Measurements from ENCODE around the gene SCEL.
"Not testable (repeated sequence)": the region's sequence is repeated elsewhere in the genome, so short reads cannot be mapped to it uniquely, and the experiment has no call there.

Gene SCEL

GRCh38 chr13:77660841-77661250 is 125.3 kb downstream of the SCEL start:
- DNase-seq (ENCODE audit: low read depth, low spot score) = no peak

- DNase-seq (ENCODE audit: low read depth, low spot score) = not testable (repeated sequence)
Measured at GRCh38 chr13:77662301-77662700, 126.8 kb downstream of the SCEL start.

GRCh38 chr13:77662831-77663230 is 127.3 kb downstream of the SCEL start:
- DNase-seq (ENCODE audit: low read depth, low spot score) = not testable (repeated sequence)

- no peak for DNase-seq (ENCODE audit: low read depth, low spot score)
Measured at GRCh38 chr13:77674852-77675251, 139.3 kb downstream of the SCEL start.

GRCh38 chr13:77678691-77679235 is 143.3 kb downstream of the SCEL start:
- no peak for DNase-seq (ENCODE audit: low read depth, low spot score)

- DNase-seq (ENCODE audit: low read depth, low spot score) = no peak
Measured at GRCh38 chr13:77687799-77688198, 152.3 kb downstream of the SCEL start.

GRCh38 chr13:77691871-77692270 is 156.4 kb downstream of the SCEL start:
- DNase-seq (ENCODE audit: low read depth, low spot score) = no peak

GRCh38 chr13:77692746-77693448 is 157.4 kb downstream of the SCEL start:
- DNase-seq (ENCODE audit: low read depth, low spot score) = no peak

GRCh38 chr13:77693449-77693940 is 158.0 kb downstream of the SCEL start:
- no peak for DNase-seq (ENCODE audit: low read depth, low spot score)

All from iPS DF 19.7 (cell line).